Mucosa of rectum (tissue), 2 donors: ENCODE data around the gene TBC1D20.

Experiments
- H3K27ac ChIP-seq, 2 donors: one replicate each; pipeline ENCODE4 v1.7.0; 2013; ENCODE audit warnings: inconsistent platforms in 2 of 2, low read depth in 2 of 2, low read length in 2 of 2
- H3K27me3 ChIP-seq, 2 donors: one replicate each; pipeline ENCODE4 v1.7.0; 2013; ENCODE audit warnings: low read length in 2 of 2; ENCODE audit not compliant: control insufficient read depth in 2 of 2, insufficient read depth in 2 of 2
- H3K36me3 ChIP-seq, 2 donors: one replicate each; pipeline ENCODE4 v1.7.0; 2013; ENCODE audit warnings: low read length in 2 of 2; ENCODE audit not compliant: control insufficient read depth in 2 of 2, insufficient read depth in 2 of 2
- H3K4me1 ChIP-seq, 2 donors: one replicate each; pipeline ENCODE4 v1.7.0; 2013; ENCODE audit warnings: low read length in 2 of 2, mild to moderate bottlenecking in 1 of 2; ENCODE audit not compliant: control insufficient read depth in 2 of 2, insufficient read depth in 2 of 2
- H3K4me3 ChIP-seq, 2 donors: one replicate each; pipeline ENCODE4 v1.7.0; 2013; ENCODE audit warnings: low read length in 2 of 2
- H3K9ac ChIP-seq, 2 donors: one replicate each; pipeline ENCODE4 v1.7.0; 2013; ENCODE audit warnings: low read length in 2 of 2, low read depth in 1 of 2, mild to moderate bottlenecking in 1 of 2
- H3K9me3 ChIP-seq, 2 donors: one replicate each; pipeline ENCODE4 v1.7.0; 2013; ENCODE audit warnings: low read length in 2 of 2; ENCODE audit not compliant: control insufficient read depth in 2 of 2
- donor health status: healthy.
- donor health status: Normal muscosa, but diverticular disease.

Gene TBC1D20

GRCh38 chr20:438571-439469, 23.5 kb downstream of the TBC1D20 start:
- Histone ChIP-seq H3K9me3 (no peaks in the 10 kb centered on the region), H3K4me3 (no peak overlapping the region), H3K27ac (no peak overlapping the region), H3K36me3 (peaks cover 54 to 65% of the 10 kb centered on the region in 2 donors), H3K27me3 (no peaks in the 10 kb centered on the region), H3K4me1 (peaks cover 7 to 15% of the 10 kb centered on the region in 2 donors), H3K9ac (no peak overlapping the region)

DNA sequence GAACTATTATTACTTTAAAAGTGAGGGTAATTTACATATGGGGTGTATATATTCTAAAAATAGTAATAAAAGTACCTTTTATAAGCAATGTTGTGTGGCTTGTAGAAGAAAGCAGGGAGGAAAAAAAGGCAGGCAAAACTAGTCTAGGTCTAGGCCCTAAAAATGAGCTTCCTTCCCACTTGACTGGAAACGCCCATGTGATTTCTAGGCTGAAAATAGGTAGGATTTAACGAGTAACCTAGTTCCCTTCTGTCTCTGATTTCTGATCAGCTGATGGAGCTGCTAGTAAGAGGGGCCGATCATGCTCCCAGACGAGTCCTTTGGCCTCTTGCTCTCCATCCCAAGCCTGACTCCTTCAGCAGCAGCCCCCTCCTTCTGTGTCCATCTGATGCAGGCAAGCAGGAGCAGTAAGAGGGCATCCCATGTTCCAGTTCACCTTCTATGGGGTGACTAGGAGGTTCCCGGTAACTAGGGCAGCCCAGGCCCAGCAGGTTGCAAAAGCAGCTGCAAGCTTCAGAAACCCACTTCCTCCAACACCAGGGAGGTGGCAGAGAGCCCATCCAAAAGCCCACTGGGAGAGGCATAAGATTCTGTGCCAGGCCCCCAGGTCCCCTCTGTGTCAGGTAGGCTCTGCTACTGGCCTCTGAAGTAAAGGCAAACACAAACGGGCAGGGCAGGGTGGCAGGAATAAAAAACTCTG, 24.4 kb downstream of the TBC1D20 start:
- peaks cover 56 to 59% of the 10 kb centered on the region in 2 donors for H3K36me3 ChIP-seq
- H3K27ac ChIP-seq = no peak overlapping the region
- H3K9ac ChIP-seq = no peak overlapping the region

GRCh38 chr20:436476-436875, 25.9 kb downstream of the TBC1D20 start:
- no peaks in the 10 kb centered on the region for H3K27me3 ChIP-seq
- peaks cover 0 to 13% of the 10 kb centered on the region in 2 donors for H3K4me1 ChIP-seq
- no peak overlapping the region for H3K27ac ChIP-seq
- H3K9me3 ChIP-seq = no peaks in the 10 kb centered on the region
- H3K36me3 ChIP-seq = peaks cover 56 to 60% of the 10 kb centered on the region in 2 donors
- no peak overlapping the region for H3K4me3 ChIP-seq
- no peak overlapping the region for H3K9ac ChIP-seq

More for the DNA sequence above, 24.4 kb downstream of the TBC1D20 start:
- H3K4me1 ChIP-seq = peaks cover 0 to 14% of the 10 kb centered on the region in 2 donors
- no peaks in the 10 kb centered on the region for H3K9me3 ChIP-seq
- H3K4me3 ChIP-seq = no peak overlapping the region
- H3K27me3 ChIP-seq = no peaks in the 10 kb centered on the region

DNA sequence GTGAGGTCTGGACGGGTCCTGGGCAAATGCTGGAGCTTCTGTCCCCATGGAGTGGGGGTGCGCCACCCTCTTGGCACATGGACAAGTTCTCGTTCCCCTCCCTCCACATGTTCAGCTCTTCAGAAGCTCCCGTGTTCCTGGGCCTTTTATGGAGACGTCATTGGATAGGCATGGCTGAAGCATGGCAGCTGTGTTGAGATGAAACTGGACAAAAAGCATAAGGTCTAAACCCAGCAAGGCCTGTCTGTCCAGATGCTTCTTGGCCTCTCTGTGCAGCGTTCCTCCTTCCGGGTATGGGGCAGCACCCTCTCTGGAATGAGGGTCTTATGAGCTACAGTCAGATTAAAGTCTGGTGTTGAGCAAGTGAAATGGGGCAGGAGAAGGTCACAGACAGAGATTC, 26.8 kb downstream of the TBC1D20 start:
- peaks cover 0 to 13% of the 10 kb centered on the region in 2 donors for H3K4me1 ChIP-seq
- peaks cover 55 to 56% of the 10 kb centered on the region in 2 donors for H3K36me3 ChIP-seq
- H3K27ac ChIP-seq = no peak overlapping the region
- no peaks in the 10 kb centered on the region for H3K27me3 ChIP-seq
- H3K9me3 ChIP-seq = no peaks in the 10 kb centered on the region
- H3K4me3 ChIP-seq = no peak overlapping the region
- no peak overlapping the region for H3K9ac ChIP-seq

DNA sequence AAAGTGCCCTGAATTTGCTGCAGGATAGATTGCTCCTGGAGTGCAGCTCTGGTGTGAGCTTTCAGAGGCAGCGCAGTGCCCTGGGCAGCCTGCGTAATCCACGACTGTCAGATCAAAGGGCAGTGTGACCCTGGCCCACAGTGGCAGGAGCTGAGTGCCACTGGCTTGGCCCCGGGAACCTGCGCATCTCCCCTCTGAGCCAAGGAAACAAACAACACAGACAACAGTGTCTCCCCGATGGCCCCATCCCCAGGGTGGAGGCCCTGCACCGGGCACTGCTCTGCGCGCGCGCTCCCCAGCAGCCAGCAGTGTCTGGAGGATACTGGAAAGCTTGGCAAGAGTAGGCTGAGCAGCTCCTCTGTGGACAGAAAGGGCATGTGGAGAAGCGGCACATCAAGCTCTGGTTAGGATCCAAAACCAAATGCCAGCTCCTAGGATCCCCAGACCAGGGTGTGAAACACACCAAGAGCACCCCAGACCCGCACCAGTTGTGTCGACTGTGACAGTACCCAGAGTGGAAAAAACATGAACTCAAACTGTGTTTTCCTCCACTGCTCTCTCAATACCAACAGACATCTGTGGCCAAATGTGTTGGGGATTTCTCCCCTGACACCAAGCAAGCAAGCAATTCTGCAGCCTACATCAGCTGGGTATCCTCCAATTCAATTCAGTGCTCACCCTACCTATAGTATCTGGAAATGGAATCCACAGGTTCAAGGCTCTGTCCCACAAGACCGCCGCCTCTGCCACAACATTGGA, 27.5 kb downstream of the TBC1D20 start:
- H3K9ac ChIP-seq = no peak overlapping the region
- H3K4me3 ChIP-seq = no peak overlapping the region
- H3K9me3 ChIP-seq = no peaks in the 10 kb centered on the region
- H3K27me3 ChIP-seq = no peaks in the 10 kb centered on the region
- H3K4me1 ChIP-seq = peaks cover 0 to 13% of the 10 kb centered on the region in 2 donors
- H3K36me3 ChIP-seq = peaks cover 55 to 56% of the 10 kb centered on the region in 2 donors
- H3K27ac ChIP-seq = no peak overlapping the region

GRCh38 chr20:434221-434620, 28.1 kb downstream of the TBC1D20 start:
- Histone ChIP-seq H3K9me3 (no peaks in the 10 kb centered on the region), H3K4me3 (no peak overlapping the region), H3K27me3 (no peaks in the 10 kb centered on the region), H3K36me3 (peaks cover 52 to 54% of the 10 kb centered on the region in 2 donors), H3K4me1 (peaks cover 0 to 10% of the 10 kb centered on the region in 2 donors), H3K9ac (no peak overlapping the region), H3K27ac (no peak overlapping the region)

GRCh38 chr20:433300-433975, 28.9 kb downstream of the TBC1D20 start:
- no peaks in the 10 kb centered on the region for H3K9me3 ChIP-seq
- H3K27me3 ChIP-seq = no peaks in the 10 kb centered on the region
- no peak overlapping the region for H3K27ac ChIP-seq
- H3K9ac ChIP-seq = no peak overlapping the region
- peaks cover 0 to 6% of the 10 kb centered on the region in 2 donors for H3K4me1 ChIP-seq
- no peak overlapping the region for H3K4me3 ChIP-seq
- peaks cover 47 to 50% of the 10 kb centered on the region in 2 donors for H3K36me3 ChIP-seq

GRCh38 chr20:432677-433299, 29.5 kb downstream of the TBC1D20 start:
- Histone ChIP-seq H3K36me3 (peaks cover 47 to 52% of the 10 kb centered on the region in 2 donors), H3K27ac (no peak overlapping the region)

DNA sequence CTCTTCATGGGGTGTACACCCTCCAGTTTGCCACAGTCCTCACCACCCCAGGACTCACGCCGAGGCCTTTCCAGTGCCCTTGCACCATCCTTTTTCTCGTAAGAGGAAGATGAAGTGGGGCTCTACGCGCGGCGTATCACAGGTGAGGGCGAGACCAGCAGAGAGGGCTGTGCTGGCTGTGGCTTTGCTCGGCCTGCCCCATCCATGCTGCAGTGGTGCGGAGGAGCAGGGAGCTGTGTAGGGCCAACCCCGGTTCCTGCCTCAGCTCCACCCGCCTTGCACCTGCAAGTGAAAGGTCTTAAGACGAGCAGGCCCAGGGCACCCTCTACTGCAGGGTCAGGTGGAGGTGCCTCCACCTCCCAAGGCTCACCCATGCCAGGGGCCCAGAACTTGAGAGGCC, 30.1 kb downstream of the TBC1D20 start:
- Histone ChIP-seq H3K36me3 (peaks cover 50 to 52% of the 10 kb centered on the region in 2 donors), H3K9me3 (no peaks in the 10 kb centered on the region), H3K4me1 (peaks cover 0 to 3% of the 10 kb centered on the region in 2 donors), H3K27ac (no peak overlapping the region), H3K27me3 (no peaks in the 10 kb centered on the region), H3K9ac (no peak overlapping the region), H3K4me3 (no peak overlapping the region)

More at GRCh38 chr20:432677-433299, 29.5 kb downstream of the TBC1D20 start:
- H3K9me3 ChIP-seq = no peaks in the 10 kb centered on the region
- H3K27me3 ChIP-seq = no peaks in the 10 kb centered on the region
- H3K9ac ChIP-seq = no peak overlapping the region
- H3K4me1 ChIP-seq = peaks cover 0 to 3% of the 10 kb centered on the region in 2 donors
- no peak overlapping the region for H3K4me3 ChIP-seq
